Transverse colon (tissue), 3 donors: ENCODE results near the gene THRA.

Experiments
- CTCF ChIP-seq, 5 experiments: fragments of 200-600 bp in 3 of 5; fragments of 450-650 bp in 2 of 5; sonication (generic) in 3 of 5; IDR thresholded peaks; 1 replicate in 2 of 5; 2 replicates in 3 of 5; pipeline ENCODE4 v1.5.1; 2016 to 2017; ENCODE audit warnings: antibody characterized with exemption in 5 of 5, inconsistent platforms in 3 of 5, mild to moderate bottlenecking in 2 of 5, moderate library complexity in 1 of 5
- POLR2A ChIP-seq: fragments of 450-650 bp; IDR thresholded peaks from one replicate; pipeline ENCODE4 v1.6.1; 2016; ENCODE audit warnings: antibody characterized with exemption, mild to moderate bottlenecking, moderate library complexity

GRCh38 chr17:40024901-40025300, 37.9 kb upstream of the THRA start:
- TF ChIP-seq CTCF (IDR thresholded peaks at IDR 0.05) (no peak), POLR2A (no peak)
